Activated T-helper 17 cell treated with anti-CD3 and anti-CD28 coated beads, Interleukin-2, amount 50 U/mL, for 72 hours (primary cell): ENCODE data around the gene GLUD2. TPM values are rescaled to one million over a fixed set of nuclear protein-coding genes. Genes with fewer than 3 reads are reported as not detected.
"Not testable (repeated sequence)": the region's sequence is repeated elsewhere in the genome, so short reads cannot be mapped to it uniquely, and the experiment has no call there.

Experiments
- ATAC-seq: fragments of 150-1000 bp; cut with Tn5 transposase; replicated peaks from 2 replicates; pipeline ENCODE4 v1.10.0; 2021; ENCODE audit warnings: mild to moderate bottlenecking, moderate library complexity
- H3K27ac Mint-ChIP-seq: one replicate; pipeline ENCODE4 v1.8.0; 2022; ENCODE audit warnings: mixed read lengths
- H3K27me3 Mint-ChIP-seq: one replicate; pipeline ENCODE4 v1.8.0; 2022; ENCODE audit warnings: mixed read lengths
- H3K36me3 Mint-ChIP-seq: one replicate; pipeline ENCODE4 v1.8.0; 2022; ENCODE audit warnings: low read depth, mild to moderate bottlenecking, mixed read lengths
- H3K4me1 Mint-ChIP-seq: one replicate; pipeline ENCODE4 v1.8.0; 2022; ENCODE audit warnings: mixed read lengths
- H3K4me3 Mint-ChIP-seq: one replicate; pipeline ENCODE4 v1.8.0; 2022; ENCODE audit warnings: mild to moderate bottlenecking, mixed read lengths
- H3K9me3 Mint-ChIP-seq: one replicate; pipeline ENCODE4 v1.8.0; 2022; ENCODE audit warnings: mixed read lengths
- total RNA-seq, 2 donors: library from RNA; stranded (reverse); gene quantifications; one replicate each; pipeline ENCODE4 v1.2.3, GENCODE V29; 2022

Gene GLUD2
- total RNA-seq, 2 donors from 2014 or later, result 0.16 to 0.24 TPM

DNA sequence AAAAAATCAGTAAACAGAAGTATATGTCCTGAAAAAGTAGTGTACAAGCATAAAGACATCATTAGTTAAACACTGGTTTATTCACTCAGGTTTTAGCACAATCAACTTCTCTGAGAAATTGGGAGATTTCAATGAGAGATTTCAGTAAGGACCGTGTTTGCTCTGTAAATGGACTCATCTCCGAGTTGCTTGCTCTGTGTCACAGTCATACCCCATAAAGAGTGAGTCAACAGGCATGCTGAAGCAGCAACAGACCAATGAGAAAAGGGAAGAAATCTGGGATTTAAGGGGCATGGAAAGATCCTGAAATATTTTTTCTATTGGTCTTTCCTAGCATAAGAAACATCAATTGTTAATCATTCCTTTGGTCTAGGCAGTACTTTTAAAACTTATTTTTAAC is 4.7 kb downstream of the GLUD2 start:
- Mint-ChIP-seq H3K9me3 (no peaks in the 10 kb centered on the region), H3K27me3 (peaks cover 3% of the 10 kb centered on the region), H3K27ac (no peak overlapping the region), H3K4me3 (no peak overlapping the region), H3K4me1 (no peaks in the 10 kb centered on the region), H3K36me3 (no peaks in the 10 kb centered on the region)
- ATAC-seq, result no peak

- Mint-ChIP-seq H3K27ac (no peak overlapping the region), H3K36me3 (no peaks in the 10 kb centered on the region), H3K4me1 (no peaks in the 10 kb centered on the region), H3K4me3 (no peak overlapping the region), H3K9me3 (no peaks in the 10 kb centered on the region), H3K27me3 (no peaks in the 10 kb centered on the region)
- ATAC-seq, result no peak
These were observed 14.9 kb downstream of the GLUD2 start for GRCh38 chrX:121062289-121062688.

DNA sequence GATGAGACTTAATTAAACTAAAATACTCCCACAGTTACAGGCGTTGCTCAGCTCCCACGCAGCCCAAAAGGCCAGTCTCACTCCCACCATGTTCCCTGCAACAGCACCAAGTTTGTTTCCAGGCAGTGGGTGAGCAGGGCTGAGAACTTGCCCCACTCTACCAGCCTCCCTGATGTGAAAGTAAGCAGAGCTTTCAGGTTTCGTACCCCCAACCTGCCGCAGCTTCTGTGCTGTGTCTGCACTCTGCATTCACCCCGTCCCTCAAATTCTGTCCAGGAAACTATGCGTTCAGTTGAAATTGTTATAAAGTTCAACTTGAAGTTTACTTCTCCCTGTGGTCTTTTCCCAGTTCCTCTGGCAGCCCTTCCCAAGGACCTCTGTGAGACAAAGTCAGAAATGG is 17.2 kb downstream of the GLUD2 start:
- H3K4me3 Mint-ChIP-seq, result no peak overlapping the region
- H3K27me3 Mint-ChIP-seq, result no peaks in the 10 kb centered on the region
- H3K27ac Mint-ChIP-seq, result no peak overlapping the region
- ATAC-seq, result no peak
- H3K36me3 Mint-ChIP-seq, result no peaks in the 10 kb centered on the region
- no peaks in the 10 kb centered on the region for H3K9me3 Mint-ChIP-seq
- H3K4me1 Mint-ChIP-seq, result no peaks in the 10 kb centered on the region

DNA sequence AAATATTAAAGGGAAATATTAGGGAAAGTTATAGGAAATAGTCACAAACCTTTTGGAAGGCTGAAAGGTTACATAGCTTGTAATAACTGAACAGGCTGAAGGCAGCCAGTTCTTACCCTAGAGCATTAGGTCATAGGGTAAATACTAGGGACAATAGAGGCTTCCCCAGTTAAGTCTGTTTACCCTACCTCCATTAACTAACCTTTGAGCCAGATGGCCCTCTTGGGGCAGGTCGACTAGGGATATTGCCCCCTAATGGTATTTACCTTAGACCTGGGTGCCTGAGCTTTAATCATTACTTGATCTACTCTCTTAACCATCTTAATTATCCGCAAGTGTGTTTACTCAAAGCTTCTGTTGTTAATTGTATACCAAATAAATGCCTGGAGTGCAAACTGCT is 36.8 kb downstream of the GLUD2 start:
- ATAC-seq, H3K27ac Mint-ChIP-seq, H3K4me3 Mint-ChIP-seq, H3K27me3 Mint-ChIP-seq, H3K9me3 Mint-ChIP-seq, H3K36me3 Mint-ChIP-seq, H3K4me1 Mint-ChIP-seq: not testable (repeated sequence)

GRCh38 chrX:121084903-121085611 is 37.6 kb downstream of the GLUD2 start:
- H3K9me3 Mint-ChIP-seq, result no peaks in the 10 kb centered on the region
- no peak overlapping the region for H3K4me3 Mint-ChIP-seq
- H3K27me3 Mint-ChIP-seq, result no peaks in the 10 kb centered on the region
- H3K36me3 Mint-ChIP-seq, result no peaks in the 10 kb centered on the region
- H3K27ac Mint-ChIP-seq, result no peak overlapping the region
- ATAC-seq, result no peak
- H3K4me1 Mint-ChIP-seq, result no peaks in the 10 kb centered on the region

- no peak overlapping the region for H3K4me3 Mint-ChIP-seq
- no peaks in the 10 kb centered on the region for H3K36me3 Mint-ChIP-seq
- no peaks in the 10 kb centered on the region for H3K4me1 Mint-ChIP-seq
- no peak for ATAC-seq
- H3K9me3 Mint-ChIP-seq, result no peaks in the 10 kb centered on the region
- H3K27me3 Mint-ChIP-seq, result no peaks in the 10 kb centered on the region
- H3K27ac Mint-ChIP-seq, result no peak overlapping the region
These were observed 38.2 kb downstream of the GLUD2 start for GRCh38 chrX:121085612-121086010.

DNA sequence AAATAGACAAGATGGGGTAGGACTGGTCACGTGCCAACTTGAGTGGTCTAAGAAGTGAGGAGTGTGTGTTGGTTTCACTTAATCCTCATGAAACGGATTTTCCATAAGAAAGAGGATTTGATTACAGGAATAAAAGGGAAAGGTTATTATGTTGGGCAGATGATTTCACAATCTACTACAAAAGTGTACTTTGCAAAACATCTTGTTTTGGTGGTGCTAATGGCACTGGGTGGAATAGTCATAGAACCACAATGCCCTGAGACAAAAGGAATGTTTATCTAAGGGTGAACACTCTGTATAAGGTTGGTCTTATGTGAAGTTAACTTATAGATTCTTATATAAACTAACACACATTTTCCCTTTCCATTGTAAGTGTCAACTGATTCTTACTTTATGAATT is 45.6 kb downstream of the GLUD2 start:
- H3K9me3 Mint-ChIP-seq, result no peaks in the 10 kb centered on the region
- no peaks in the 10 kb centered on the region for H3K27me3 Mint-ChIP-seq
- no peak overlapping the region for H3K27ac Mint-ChIP-seq
- no peak overlapping the region for H3K4me3 Mint-ChIP-seq
- no peak for ATAC-seq
- no peaks in the 10 kb centered on the region for H3K4me1 Mint-ChIP-seq
- H3K36me3 Mint-ChIP-seq, result no peaks in the 10 kb centered on the region

Other genes starting within 250 kb of the GLUD2 start
- not detected for gene CT47B1, start 171.7 kb upstream of the GLUD2 start, total RNA-seq
- not detected for gene CT47A11, start 110.5 kb upstream of the GLUD2 start, total RNA-seq
- gene CT47A10, start 105.6 kb upstream of the GLUD2 start, total RNA-seq, result not detected
- gene CT47A9, start 100.7 kb upstream of the GLUD2 start, total RNA-seq, result not detected
- gene CT47A8, start 95.9 kb upstream of the GLUD2 start, total RNA-seq, result not detected
- not detected for gene CT47A7, start 91.0 kb upstream of the GLUD2 start, total RNA-seq
- not detected for gene CT47A6, start 86.1 kb upstream of the GLUD2 start, total RNA-seq
- gene CT47A5, start 81.3 kb upstream of the GLUD2 start, total RNA-seq, result not detected
- not detected for gene CT47A4, start 76.4 kb upstream of the GLUD2 start, total RNA-seq
- not detected for gene CT47A3, start 71.5 kb upstream of the GLUD2 start, total RNA-seq
- not detected for gene CT47A2, start 66.7 kb upstream of the GLUD2 start, total RNA-seq
- gene CT47A1, start 61.9 kb upstream of the GLUD2 start, total RNA-seq, result not detected